Ectodermal cell (in vitro differentiated cells): ENCODE data around the gene ST8SIA6.
"Not testable (repeated sequence)": the region's sequence is repeated elsewhere in the genome, so short reads cannot be mapped to it uniquely, and the experiment has no call there.

ENCODE experiments used
- H3K27ac ChIP-seq: 2 replicates; pipeline ENCODE4 v1.7.0; 2013; ENCODE audit warnings: mild to moderate bottlenecking, low read depth, low read length; ENCODE audit not compliant: insufficient read depth, poor library complexity, severe bottlenecking
- H3K27me3 ChIP-seq: 2 replicates; pipeline ENCODE4 v1.7.0; 2013; ENCODE audit warnings: mild to moderate bottlenecking, low read length; ENCODE audit not compliant: insufficient read depth, control insufficient read depth, poor library complexity, severe bottlenecking
- H3K36me3 ChIP-seq: one replicate; pipeline ENCODE4 v1.7.0; 2013; ENCODE audit warnings: low read length; ENCODE audit not compliant: control insufficient read depth, insufficient read depth
- H3K4me1 ChIP-seq: one replicate; pipeline ENCODE4 v1.7.0; 2013; ENCODE audit warnings: low read length; ENCODE audit not compliant: control insufficient read depth, insufficient read depth
- H3K4me3 ChIP-seq: 2 replicates; pipeline ENCODE4 v1.7.0; 2013; ENCODE audit warnings: low read depth, low read length, control low read depth; ENCODE audit not compliant: insufficient read depth
- H3K9me3 ChIP-seq: 2 replicates; pipeline ENCODE4 v1.7.0; 2013; ENCODE audit warnings: mild to moderate bottlenecking, low read length, moderate library complexity; ENCODE audit not compliant: control insufficient read depth
- WGBS, 2 experiments: methylation state at CpG; one replicate each; pipeline ENCODE4 v1.1.7; 2013; ENCODE audit warnings: missing lambda C conversion rate in 2 of 2; 5-methylcytosine and 5-hydroxymethylcytosine counted together

ST8SIA6 gene

DNA sequence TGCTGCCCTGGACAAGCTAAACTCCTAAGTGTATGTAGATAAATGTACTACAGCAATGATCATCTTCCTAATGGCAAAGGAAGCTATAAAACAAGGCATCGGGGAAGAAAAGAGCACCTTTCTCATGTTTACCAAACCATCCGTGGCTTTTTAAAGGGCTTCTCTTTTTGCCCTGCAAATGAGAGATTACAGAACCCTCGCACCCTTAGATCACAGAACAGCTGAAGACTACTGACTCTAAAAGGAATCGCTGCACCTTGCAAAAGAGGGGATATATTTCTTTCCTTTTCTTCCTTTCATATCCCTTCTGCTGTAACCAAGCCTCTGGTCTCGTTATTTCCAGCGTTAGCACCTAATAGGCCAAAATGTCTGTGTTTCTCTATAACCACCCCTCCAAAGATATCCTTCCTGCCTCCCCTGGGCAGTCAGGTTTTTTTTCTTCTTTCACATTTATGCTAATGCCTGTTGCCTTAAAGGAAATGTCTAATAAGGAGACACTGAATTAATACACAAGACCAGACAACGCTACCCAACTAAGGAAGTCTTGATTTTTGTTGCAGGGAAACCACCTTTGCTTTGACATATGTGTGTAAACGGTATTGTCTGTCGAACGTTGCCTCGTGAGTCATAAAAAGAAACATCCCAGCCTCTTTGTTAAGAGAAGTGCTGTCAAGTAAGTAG, 10.5 kb downstream of the ST8SIA6 start:
- peaks cover 4% of the 10 kb centered on the region for H3K36me3 ChIP-seq
- no peaks in the 10 kb centered on the region for H3K27me3 ChIP-seq
- no peak overlapping the region for H3K4me3 ChIP-seq
- H3K27ac ChIP-seq, result no peak overlapping the region
- 88 to 89% methylated on average over 11 of the region's 11 CpGs for WGBS, 2 experiments
- H3K9me3 ChIP-seq, result no peaks in the 10 kb centered on the region
- no peaks in the 10 kb centered on the region for H3K4me1 ChIP-seq

DNA sequence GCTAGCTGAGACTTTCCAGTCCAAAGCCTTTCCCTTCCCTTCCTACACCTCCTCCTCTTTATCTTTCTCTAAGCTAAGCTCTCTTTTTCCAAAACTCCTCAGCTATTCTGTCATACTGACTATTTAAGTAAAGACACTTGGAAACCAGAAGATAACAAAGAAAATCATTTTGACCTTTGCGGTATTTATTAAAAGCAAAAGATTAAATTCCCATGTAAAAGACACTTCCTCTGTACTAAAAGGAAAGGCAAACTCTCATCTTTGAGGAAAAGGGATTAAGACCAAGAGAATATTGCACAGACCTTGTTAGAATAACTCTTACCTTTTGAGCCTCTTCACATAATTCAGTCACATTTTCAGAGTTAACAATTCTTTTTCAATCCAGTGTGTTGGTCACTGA, 15.8 kb downstream of the ST8SIA6 start:
- no peaks in the 10 kb centered on the region for H3K9me3 ChIP-seq

DNA sequence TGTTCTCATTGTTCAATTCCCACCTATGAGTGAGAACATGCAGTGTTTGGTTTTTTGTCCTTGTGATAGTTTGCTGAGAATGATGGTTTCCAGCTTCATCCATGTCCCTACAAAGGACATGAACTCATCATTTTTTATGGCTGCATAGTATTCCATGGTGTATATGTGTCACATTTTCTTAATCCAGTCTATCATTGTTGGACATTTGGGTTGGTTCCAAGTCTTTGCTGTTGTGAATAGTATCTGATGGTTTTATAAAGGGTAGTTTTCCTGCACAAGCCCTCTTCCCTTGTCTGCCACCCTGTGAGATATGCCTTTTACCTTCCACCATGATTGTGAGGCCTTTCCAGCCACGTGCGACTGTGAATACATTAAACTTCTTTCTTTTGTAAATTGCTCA, 17.8 kb downstream of the ST8SIA6 start:
- not testable (repeated sequence) for H3K9me3 ChIP-seq, H3K4me3 ChIP-seq, H3K27me3 ChIP-seq, H3K4me1 ChIP-seq, H3K27ac ChIP-seq, H3K36me3 ChIP-seq
- 79 to 86% methylated on average over 2 of the region's 2 CpGs for WGBS, 2 experiments

More for the DNA sequence above, 15.8 kb downstream of the ST8SIA6 start:
- Histone ChIP-seq H3K4me3 (no peak overlapping the region), H3K27me3 (no peaks in the 10 kb centered on the region), H3K27ac (no peak overlapping the region), H3K4me1 (no peaks in the 10 kb centered on the region), H3K36me3 (no peaks in the 10 kb centered on the region)
- 97 to 100% methylated on average over 1 of the region's 1 CpG for WGBS, 2 experiments

DNA sequence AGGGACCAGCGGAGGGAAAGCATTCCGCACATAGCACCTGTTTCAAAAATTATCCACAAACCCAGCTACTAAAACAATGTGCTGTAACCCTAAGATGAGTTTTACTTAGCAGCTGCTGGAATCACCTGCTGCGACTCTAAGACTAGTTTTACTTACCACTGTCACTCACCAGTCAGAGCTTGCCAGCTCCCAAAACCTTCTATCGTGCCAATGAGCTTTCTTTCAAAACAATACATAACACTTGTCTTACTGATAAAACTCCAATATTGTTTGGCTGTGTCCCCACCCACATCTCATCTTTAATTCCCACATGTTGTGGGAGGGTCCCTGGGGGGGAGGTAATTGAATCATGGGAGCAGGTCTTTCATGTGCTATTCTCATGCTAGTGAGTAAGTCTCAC, 18.4 kb downstream of the ST8SIA6 start:
- WGBS, 2 experiments, result 94 to 96% methylated on average over 4 of the region's 4 CpGs
- Histone ChIP-seq H3K9me3 (no peaks in the 10 kb centered on the region), H3K27ac (no peak overlapping the region), H3K27me3 (no peaks in the 10 kb centered on the region), H3K4me3 (no peak overlapping the region), H3K36me3 (no peaks in the 10 kb centered on the region), H3K4me1 (no peaks in the 10 kb centered on the region)

DNA sequence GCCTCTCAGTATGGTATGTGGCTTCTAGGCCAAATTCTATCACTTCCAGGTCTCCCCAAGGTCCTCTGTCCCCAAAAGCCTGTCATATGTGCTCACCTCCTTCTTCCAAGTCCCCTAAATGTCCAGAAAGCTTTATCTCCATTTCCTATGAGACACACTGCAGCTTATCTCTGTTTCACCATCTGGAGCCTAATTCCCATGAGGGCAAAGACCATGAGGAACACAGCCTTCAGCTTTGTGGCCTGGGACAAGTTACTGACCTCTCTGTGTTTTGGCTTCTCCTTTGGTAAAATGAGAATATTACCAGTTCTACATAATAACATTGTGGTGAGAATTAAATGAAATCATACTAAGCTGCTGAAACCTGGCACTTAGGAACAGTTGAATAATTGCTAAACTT, 19.2 kb downstream of the ST8SIA6 start:
- Histone ChIP-seq H3K4me1 (no peaks in the 10 kb centered on the region), H3K9me3 (no peaks in the 10 kb centered on the region), H3K27me3 (no peaks in the 10 kb centered on the region), H3K4me3 (no peak overlapping the region), H3K36me3 (no peaks in the 10 kb centered on the region), H3K27ac (no peak overlapping the region)

DNA sequence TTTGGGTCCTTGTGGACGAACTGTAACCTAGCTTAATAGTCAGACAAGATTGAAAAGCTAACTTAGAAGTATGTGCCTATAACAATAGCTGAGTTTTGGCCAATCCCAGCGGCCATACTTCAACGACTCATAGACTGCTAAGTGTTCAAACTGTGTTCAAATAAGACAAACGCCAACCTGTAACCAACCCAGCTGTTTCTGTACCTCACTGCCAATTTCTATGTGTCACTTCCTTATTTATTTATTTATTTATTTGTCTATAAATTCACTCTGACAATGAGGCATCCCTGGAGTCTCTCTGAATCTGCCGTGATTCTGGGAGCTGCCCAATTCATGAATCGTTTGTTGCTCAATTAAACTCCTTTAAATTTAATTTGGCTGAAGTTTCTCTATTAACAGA, 21.7 kb downstream of the ST8SIA6 start:
- 88 to 92% methylated on average over 6 of the region's 6 CpGs for WGBS, 2 experiments
- Histone ChIP-seq H3K36me3 (no peaks in the 10 kb centered on the region), H3K4me1 (peaks cover 3% of the 10 kb centered on the region), H3K27ac (no peak overlapping the region), H3K4me3 (no peak overlapping the region), H3K9me3 (no peaks in the 10 kb centered on the region), H3K27me3 (no peaks in the 10 kb centered on the region)

DNA sequence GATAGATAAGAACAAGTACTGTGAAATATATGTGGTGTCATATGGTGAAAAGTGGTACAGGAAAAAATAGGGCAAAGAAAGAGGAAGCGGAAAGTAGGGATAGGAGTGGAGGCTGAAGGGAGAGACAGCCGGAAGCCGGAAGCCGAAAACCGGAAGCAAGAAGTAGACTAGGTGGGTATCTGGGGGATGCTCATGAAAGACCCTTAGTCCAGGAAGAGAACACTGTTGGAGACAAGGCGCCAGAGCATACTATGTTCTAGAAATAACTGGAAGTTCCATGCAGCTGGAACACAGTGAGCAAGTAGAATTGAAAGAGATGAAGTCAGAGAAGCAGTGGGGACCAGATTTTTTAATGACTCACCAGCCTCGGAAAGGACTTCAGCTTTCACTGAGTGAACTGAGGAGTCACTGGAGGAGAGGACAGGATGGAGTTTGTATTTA, 22.5 kb downstream of the ST8SIA6 start:
- WGBS, 2 experiments, result 90 to 92% methylated on average over 7 of the region's 7 CpGs
- no peaks in the 10 kb centered on the region for H3K9me3 ChIP-seq
- H3K27me3 ChIP-seq, result no peaks in the 10 kb centered on the region
- H3K4me3 ChIP-seq, result no peak overlapping the region
- H3K27ac ChIP-seq, result no peak overlapping the region
- H3K4me1 ChIP-seq, result peaks cover 3% of the 10 kb centered on the region
- no peaks in the 10 kb centered on the region for H3K36me3 ChIP-seq

DNA sequence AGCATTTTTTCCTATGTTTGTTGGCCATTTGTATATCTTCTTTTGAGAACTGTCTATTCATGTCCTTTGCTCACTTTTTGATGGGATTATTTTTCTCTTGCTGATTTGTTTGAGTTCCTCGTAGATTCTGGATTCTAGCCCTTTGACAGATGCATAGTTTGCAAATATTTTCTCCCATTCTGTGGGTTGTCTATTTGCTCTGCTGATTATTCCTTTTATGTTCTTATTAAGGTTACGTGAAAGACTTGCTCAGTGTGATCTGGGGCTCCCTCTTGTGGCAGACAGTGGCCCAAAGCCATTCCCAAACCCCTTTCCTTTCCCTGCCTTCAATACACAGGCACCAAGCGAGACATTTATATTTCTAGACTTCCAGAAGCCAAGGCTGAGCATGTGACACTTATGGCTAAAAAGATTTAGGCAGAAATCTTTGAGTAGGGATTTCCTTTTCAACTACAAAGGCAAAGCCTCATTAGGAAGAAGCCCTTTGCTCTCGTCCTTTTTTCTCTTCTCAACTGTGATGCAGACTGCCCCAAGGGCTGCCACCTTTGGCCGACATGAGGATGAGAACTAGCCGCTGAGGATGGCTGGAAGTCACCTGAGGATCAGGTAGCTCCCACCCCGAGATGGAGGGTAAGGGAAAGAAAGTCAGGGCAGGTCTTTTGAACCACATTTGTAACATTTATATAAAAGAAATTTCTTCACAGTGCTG, 23.6 kb downstream of the ST8SIA6 start:
- Histone ChIP-seq H3K27ac (no peak overlapping the region), H3K27me3 (no peaks in the 10 kb centered on the region), H3K4me3 (no peak overlapping the region), H3K9me3 (no peaks in the 10 kb centered on the region), H3K36me3 (no peaks in the 10 kb centered on the region), H3K4me1 (peaks cover 3% of the 10 kb centered on the region)
- WGBS, 2 experiments, result 42 to 50% methylated on average over 7 of the region's 7 CpGs

DNA sequence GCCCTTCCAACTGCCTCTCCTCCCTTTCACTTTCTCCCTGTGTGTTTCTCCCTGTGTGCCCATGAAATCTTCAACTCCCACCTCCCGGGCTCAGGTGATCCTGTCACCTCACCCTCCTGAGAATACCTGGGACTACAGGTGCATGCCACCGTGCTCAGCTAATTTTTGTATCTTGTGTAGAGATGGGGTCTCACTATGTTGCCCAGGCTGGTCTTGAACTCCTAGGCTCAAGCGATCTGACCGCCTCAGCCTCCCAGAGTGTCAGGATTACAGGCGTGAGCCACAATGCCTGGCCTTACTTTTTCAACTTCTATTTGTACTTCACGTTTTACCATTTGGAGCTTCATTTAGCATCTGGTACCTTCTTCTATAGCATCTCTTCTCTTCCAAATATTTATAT, 24.9 kb downstream of the ST8SIA6 start:
- 89 to 92% methylated on average over 6 of the region's 6 CpGs for WGBS, 2 experiments
- H3K36me3 ChIP-seq, result no peaks in the 10 kb centered on the region
- peaks cover 3% of the 10 kb centered on the region for H3K4me1 ChIP-seq
- H3K27ac ChIP-seq, result no peak overlapping the region
- no peak overlapping the region for H3K4me3 ChIP-seq
- H3K27me3 ChIP-seq, result no peaks in the 10 kb centered on the region
- no peaks in the 10 kb centered on the region for H3K9me3 ChIP-seq

DNA sequence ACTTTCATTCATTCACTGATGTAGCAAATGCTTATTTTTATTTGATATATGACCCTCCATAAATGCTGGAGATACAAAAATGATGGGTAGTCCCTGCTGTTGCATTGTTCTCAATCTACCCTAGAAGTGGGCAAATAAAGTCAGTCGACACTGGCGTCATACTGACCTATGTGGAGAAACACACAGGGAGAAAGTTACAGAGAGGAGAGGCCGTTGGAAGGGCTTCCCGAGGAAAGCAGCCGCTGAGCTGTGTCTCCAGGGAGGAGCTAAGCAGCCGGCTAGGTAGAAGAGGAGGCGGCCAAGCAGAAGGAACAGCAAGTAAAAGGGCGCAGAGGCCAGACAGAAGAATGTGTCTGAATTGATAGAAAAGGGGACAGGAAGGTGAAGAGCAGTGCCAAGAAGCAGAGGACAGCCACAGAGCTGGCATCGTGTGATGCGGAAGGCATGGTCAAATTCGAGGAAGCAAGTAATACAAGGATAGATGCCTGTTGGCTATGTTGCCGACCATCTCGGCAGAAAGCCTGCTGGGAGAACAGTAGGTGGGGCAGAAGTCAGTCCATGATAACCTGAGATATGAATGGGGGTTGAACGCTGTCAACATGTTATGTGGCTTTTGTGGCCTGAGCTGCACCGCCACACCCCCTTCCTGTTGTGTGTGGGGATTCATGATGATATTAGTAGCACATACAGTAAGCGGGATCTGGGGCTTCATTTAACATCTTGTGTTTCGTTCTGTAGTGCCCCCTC, 25.9 kb downstream of the ST8SIA6 start:
- H3K27me3 ChIP-seq, result no peaks in the 10 kb centered on the region
- H3K27ac ChIP-seq, result no peak overlapping the region
- H3K36me3 ChIP-seq, result no peaks in the 10 kb centered on the region
- H3K4me3 ChIP-seq, result no peak overlapping the region
- no peaks in the 10 kb centered on the region for H3K9me3 ChIP-seq
- peaks cover 7% of the 10 kb centered on the region for H3K4me1 ChIP-seq
- 85 to 86% methylated on average over 15 to 16 of the region's 17 CpGs for WGBS, 2 experiments
